GM19455 (cell line): ENCODE results near the gene ATF2.
"Not testable (repeated sequence)": the region's sequence is repeated elsewhere in the genome, so short reads cannot be mapped to it uniquely, and the experiment has no call there.

Source experiments
- ATAC-seq: cut with Tn5 transposase; IDR thresholded peaks from one replicate; pipeline ENCODE4 v1.9.1; 2021; ENCODE audit not compliant: unreplicated experiment

The ATF2 gene

DNA sequence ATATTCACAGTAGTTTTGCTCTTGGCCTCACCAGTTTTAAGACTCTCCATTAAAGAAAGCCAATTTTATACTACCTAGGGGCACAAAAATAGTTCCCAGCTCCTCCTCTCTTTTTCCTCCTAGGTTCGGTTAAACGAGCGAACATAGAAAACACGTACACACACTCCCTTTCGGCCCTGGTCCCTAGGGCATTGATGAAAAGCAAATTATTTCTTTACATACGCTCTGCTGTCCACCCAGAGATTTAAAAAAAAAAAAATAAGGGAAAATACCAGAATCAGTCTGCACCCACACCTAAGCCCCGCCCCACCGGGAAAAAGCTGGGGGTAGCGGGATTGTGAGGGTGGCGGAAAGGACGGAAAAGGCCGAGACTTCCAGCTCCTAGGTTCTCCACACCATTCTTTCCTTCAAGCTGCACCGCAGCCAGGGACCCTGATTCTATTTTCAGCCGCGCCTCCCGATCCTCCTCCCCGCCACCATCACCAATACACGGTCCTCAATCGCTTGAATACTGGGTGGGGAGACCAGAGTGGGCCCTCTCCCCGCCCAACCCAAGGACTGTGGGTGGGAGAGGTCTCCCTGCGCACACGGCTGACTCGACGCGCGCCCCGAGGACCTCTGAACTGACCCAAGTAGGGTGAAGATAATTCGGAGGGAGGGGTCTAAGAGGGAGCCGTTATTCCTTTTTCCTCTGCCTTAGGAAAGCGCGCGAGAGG is 769 bp downstream of the ATF2 start:
- peak; percentile 8 for ATAC-seq

DNA sequence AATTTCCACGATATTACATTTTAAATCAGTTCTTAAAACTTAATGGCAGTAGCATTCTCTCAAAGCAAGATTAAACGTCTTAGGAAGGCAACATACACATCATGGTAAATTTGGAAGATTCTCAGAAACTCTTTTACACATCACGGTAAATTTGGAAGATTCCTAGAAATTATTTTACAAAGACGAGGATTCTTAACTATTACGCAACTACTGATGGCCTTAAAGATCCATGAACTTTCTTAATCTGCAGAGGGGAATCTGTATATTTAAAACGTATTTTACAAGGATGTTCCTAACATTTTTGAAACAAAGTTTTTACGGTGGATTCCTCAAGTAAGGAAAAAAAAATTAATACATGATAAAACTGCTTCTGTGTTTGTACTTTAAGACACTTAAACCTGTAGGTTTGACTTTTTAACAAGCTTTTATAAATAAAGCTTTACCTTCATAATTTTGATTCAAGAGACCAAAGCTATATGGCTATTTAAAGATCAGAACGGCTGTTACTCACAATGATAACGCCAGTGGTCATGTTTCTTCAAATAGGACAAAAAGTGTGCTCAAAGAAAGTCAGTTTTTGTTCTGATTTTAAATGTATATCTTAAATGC is 1.7 kb downstream of the ATF2 start:
- ATAC-seq, result no peak

- no peak for ATAC-seq
Measured at GRCh38 chr2:175164235-175164634, 3.8 kb downstream of the ATF2 start.

GRCh38 chr2:175158894-175159293 is 9.1 kb downstream of the ATF2 start:
- ATAC-seq, result no peak

DNA sequence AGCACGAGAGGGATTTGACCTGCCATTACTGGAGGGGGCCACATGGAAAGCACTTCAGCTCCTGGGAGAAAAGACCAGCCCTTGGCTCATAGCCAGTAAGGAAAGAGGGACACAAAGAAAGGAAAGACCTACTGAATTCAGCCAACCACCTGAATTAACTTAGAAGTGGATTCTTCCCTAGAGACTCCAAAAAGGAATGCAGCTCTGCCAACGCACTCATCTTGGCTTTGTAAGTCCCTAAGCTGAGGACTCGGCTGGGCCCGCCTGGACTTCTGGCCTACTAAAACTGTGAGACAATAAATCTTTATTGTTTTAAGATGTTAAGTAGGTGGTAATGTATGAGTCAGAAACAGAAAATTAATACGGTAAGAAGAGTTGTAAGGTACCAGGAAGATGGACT is 11.5 kb downstream of the ATF2 start:
- ATAC-seq, result no peak

GRCh38 chr2:175154661-175155082 is 13.3 kb downstream of the ATF2 start:
- ATAC-seq, result peak; percentile 56

DNA sequence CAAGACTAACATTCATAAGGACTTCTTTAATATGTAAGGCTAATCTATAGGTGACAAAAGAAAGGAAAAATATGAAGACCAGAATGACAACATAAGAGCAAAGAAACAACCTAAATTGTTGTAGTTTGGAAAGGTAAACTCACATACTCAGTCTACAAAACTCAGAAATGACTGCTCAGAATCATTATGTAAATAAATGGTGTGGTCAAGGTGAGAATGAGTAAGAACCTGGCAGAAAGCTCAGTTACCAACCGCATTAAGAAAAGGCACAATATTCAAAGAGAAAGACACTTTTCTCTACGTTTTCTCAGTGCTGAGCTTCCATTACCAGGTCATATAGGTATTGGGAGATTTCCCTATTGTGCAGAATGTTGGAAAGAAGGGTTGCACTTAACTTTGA is 15.8 kb downstream of the ATF2 start:
- peak; percentile 84 for ATAC-seq

GRCh38 chr2:175151791-175152190 is 16.2 kb downstream of the ATF2 start:
- ATAC-seq, result no peak

GRCh38 chr2:175147186-175147585 is 20.8 kb downstream of the ATF2 start:
- ATAC-seq, result no peak

- no peak for ATAC-seq
Measured at GRCh38 chr2:175143678-175144077, 24.3 kb downstream of the ATF2 start.

- ATAC-seq, result no peak
Measured at GRCh38 chr2:175143191-175143590, 24.8 kb downstream of the ATF2 start.

DNA sequence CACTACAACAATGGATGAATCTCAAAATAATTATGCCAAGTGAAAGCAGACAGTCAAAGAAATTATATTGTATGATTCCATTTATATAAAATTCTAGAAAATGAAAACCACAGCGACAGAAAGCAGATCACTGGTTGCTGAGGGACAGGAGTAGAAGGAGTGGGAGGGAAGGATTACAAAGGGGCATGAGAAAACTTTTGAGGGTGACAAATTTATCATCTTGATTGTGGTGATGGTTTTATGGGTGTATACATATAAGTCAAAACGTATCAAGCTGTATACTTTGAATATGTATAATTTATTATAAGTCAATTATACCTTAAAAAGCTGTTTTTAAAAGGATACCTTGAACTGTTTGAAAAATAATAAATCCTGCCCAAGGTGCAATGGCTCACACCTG is 27.7 kb downstream of the ATF2 start:
- ATAC-seq, result no peak

GRCh38 chr2:175137793-175138192 is 30.2 kb downstream of the ATF2 start:
- ATAC-seq, result no peak

DNA sequence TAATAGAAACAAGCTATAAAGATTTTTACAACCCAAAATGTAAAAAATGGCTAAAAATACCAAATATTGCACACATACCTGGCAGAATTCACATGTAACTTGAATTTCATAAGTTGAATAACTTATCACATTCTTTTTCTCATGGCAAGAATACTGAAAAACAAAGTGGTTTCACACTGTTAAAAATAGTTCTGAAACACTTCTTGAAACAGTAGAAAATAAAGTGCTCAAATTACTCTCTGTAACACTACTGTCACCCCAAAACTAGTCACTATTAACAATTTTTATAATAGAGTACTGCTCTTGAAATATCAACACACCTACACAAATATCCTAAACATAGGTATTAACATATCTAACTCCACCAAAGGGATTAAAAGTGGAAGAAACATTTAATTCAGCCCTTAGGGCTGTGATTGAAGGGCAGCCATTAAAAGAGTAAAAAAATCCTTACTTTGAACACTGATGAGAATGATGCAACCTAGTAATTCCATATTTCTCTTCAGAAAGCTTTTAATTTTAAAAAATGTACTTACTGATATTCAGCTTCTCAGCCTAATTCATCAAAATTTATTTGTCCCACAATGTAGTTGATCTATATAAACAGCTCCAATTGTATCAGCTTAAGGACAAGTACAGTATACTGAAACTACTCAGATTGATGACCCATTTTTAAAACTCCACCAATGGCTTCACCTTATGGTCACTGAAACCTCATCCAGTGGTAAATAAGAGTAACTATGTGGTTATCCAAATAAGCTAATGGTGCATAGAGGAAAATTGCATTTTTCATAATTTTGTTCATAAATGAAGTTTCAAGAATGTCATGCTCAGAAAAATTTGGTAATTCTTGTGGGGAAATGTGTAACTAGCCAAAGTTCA is 31.4 kb downstream of the ATF2 start:
- peak; percentile 84 for ATAC-seq

DNA sequence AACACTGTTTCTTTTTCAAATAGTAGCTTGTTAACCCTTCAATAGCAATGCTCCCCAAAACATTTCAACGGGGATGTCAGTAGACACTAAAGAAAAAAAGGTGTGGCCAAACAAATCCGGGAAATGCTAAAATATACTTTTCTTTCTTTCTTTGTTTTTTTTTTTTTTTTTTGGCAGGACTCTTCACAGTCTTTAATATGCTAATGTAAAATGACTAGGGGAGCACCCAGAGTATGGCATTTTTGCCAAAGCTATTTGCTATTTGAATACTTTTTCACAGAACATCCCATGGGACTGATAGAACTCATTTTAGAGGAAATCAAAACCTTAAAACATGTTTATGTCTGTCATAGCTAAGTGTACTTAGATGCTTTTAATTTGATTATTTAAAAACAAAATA is 32.1 kb downstream of the ATF2 start:
- ATAC-seq, result no peak

- no peak for ATAC-seq
Measured at GRCh38 chr2:175135177-175135576, 32.8 kb downstream of the ATF2 start.

GRCh38 chr2:175131252-175131651 is 36.8 kb downstream of the ATF2 start:
- no peak for ATAC-seq

DNA sequence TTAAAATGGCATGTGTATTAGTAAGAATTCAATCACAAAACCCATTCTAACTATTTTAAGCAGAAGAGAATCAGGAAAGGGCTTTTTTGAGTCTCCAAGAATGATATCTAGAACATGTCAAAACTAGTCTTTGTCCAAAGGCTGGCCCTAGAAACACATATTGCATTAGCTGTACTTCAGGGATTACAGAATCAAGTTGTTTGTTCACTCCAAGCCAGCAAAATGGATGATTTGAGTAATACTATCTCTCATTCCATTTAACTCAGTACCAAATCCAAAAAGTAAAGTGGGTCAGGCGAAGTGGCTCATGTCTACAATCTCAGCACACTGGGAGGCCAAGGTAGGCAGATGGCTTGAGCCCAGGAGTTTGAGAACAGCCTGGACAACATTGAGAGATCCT is 41.3 kb downstream of the ATF2 start:
- no peak for ATAC-seq

GRCh38 chr2:175123254-175123653 is 44.7 kb downstream of the ATF2 start:
- no peak for ATAC-seq

GRCh38 chr2:175111200-175111657 is 56.8 kb downstream of the ATF2 start:
- peak; percentile 89 for ATAC-seq

- ATAC-seq, result not testable (repeated sequence)
Measured at GRCh38 chr2:175108091-175108490, 59.9 kb downstream of the ATF2 start.

- ATAC-seq, result no peak
Measured at GRCh38 chr2:175107146-175107545, 60.9 kb downstream of the ATF2 start.
